SK-N-SH treated with all-trans-retinoic acid at 6 μM for 48 hours (cell line): ENCODE data around the gene PEAR1.

Experiments used
- ATAC-seq: fragments of 200-7000 bp; cut with Tn5 transposase; 3 replicates; pipeline ENCODE4 v1.9.1; 2020; ENCODE audit warnings: mild to moderate bottlenecking, moderate library complexity
- ARNTL ChIP-seq: fragments of 450-650 bp; formaldehyde crosslinking; IDR thresholded peaks from 2 replicates; pipeline ENCODE4 v1.5.0; 2020; ENCODE audit warnings: low read depth, mild to moderate bottlenecking, moderate library complexity, borderline replicate concordance
- ESRRG ChIP-seq: fragments of 250-450 bp; sonication (Bioruptor Pico); IDR thresholded peaks from 2 replicates; pipeline ENCODE4 v1.6.1; 2021; ENCODE audit warnings: mild to moderate bottlenecking
- GLIS3 ChIP-seq: fragments of 250-450 bp; sonication (Bioruptor Pico); IDR thresholded peaks from 2 replicates; pipeline ENCODE4 v1.5.0; 2020; ENCODE audit warnings: mild to moderate bottlenecking, moderate library complexity
- ISL1 ChIP-seq: fragments of 250-450 bp; sonication (Bioruptor Pico); IDR thresholded peaks from 2 replicates; pipeline ENCODE4 v2.1.2; 2022; ENCODE audit warnings: mild to moderate bottlenecking, moderate library complexity
- OSR1 ChIP-seq: fragments of 250-450 bp; sonication (Bioruptor Pico); IDR thresholded peaks from 2 replicates; pipeline ENCODE4 v1.8.0; 2022; ENCODE audit warnings: moderate library complexity, mild to moderate bottlenecking, inconsistent platforms
- PPARA ChIP-seq: fragments of 250-450 bp; sonication (Bioruptor Pico); IDR thresholded peaks from 2 replicates; pipeline ENCODE4 v1.5.0; 2020; ENCODE audit warnings: mild to moderate bottlenecking, borderline replicate concordance
- RARB ChIP-seq: fragments of 250-450 bp; sonication (Bioruptor Pico); IDR thresholded peaks from 2 replicates; pipeline ENCODE4 v1.8.0; 2021; ENCODE audit warnings: mild to moderate bottlenecking, moderate library complexity
- SNAI2 ChIP-seq: fragments of 250-450 bp; sonication (Bioruptor Pico); IDR thresholded peaks from 2 replicates; pipeline ENCODE4 v1.5.0; 2020; ENCODE audit warnings: mild to moderate bottlenecking, moderate library complexity
- TCF4 ChIP-seq: fragments of 250-450 bp; sonication (Bioruptor Pico); IDR thresholded peaks from 2 replicates; pipeline ENCODE4 v1.8.0; 2021; ENCODE audit warnings: mild to moderate bottlenecking, moderate library complexity, borderline replicate concordance
- TOX ChIP-seq: fragments of 250-450 bp; sonication (Bioruptor Pico); IDR thresholded peaks from 2 replicates; pipeline ENCODE4 v1.8.0; 2021; ENCODE audit warnings: mild to moderate bottlenecking, moderate library complexity, borderline replicate concordance
- ZC3H10 ChIP-seq: fragments of 250-450 bp; sonication (Bioruptor Pico); IDR thresholded peaks from 2 replicates; pipeline ENCODE4 v1.5.1; 2021; ENCODE audit warnings: mild to moderate bottlenecking, moderate library complexity
- ZFP3 ChIP-seq: fragments of 250-450 bp; sonication (Bioruptor Pico); IDR thresholded peaks from 2 replicates; pipeline ENCODE4 v1.5.0; 2020; ENCODE audit warnings: mild to moderate bottlenecking, moderate library complexity
- ZFP30 ChIP-seq: fragments of 450-650 bp; formaldehyde crosslinking; IDR thresholded peaks from 2 replicates; pipeline ENCODE4 v1.5.0; 2022; ENCODE audit warnings: mild to moderate bottlenecking, moderate library complexity
- ZNF565 ChIP-seq: fragments of 450-650 bp; formaldehyde crosslinking; conservative IDR thresholded peaks from 2 replicates; pipeline ENCODE4 v1.5.0; 2020; ENCODE audit warnings: low read depth, mild to moderate bottlenecking, moderate library complexity
- ZNF70 ChIP-seq: fragments of 450-650 bp; formaldehyde crosslinking; IDR thresholded peaks from 2 replicates; pipeline ENCODE4 v1.5.0; 2020; ENCODE audit warnings: mild to moderate bottlenecking, moderate library complexity
- ZNF8 ChIP-seq: fragments of 450-650 bp; formaldehyde crosslinking; IDR thresholded peaks from 2 replicates; pipeline ENCODE4 v1.5.0; 2020; ENCODE audit warnings: mild to moderate bottlenecking, moderate library complexity
- TF ChIP-seq, protein P1 (sequence below): fragments of 250-450 bp; sonication (Bioruptor Pico); IDR thresholded peaks from 2 replicates; pipeline ENCODE4 v1.5.0; 2020; ENCODE audit warnings: mild to moderate bottlenecking, moderate library complexity
- TF ChIP-seq, protein P2 (sequence below): fragments of 250-450 bp; sonication (Bioruptor Pico); IDR thresholded peaks from 2 replicates; pipeline ENCODE4 v1.5.1; 2020; ENCODE audit warnings: low read depth, mild to moderate bottlenecking, moderate library complexity
- TF ChIP-seq, protein P3 (sequence below): fragments of 250-450 bp; sonication (Bioruptor Pico); IDR thresholded peaks from 2 replicates; pipeline ENCODE4 v1.5.1; 2021; ENCODE audit warnings: mild to moderate bottlenecking, moderate library complexity
- TF ChIP-seq, protein P4 (sequence below): fragments of 250-450 bp; sonication (Bioruptor Pico); IDR thresholded peaks from 2 replicates; pipeline ENCODE4 v1.8.0; 2021; ENCODE audit warnings: low read depth, mild to moderate bottlenecking, moderate library complexity, borderline replicate concordance

Gene PEAR1

DNA sequence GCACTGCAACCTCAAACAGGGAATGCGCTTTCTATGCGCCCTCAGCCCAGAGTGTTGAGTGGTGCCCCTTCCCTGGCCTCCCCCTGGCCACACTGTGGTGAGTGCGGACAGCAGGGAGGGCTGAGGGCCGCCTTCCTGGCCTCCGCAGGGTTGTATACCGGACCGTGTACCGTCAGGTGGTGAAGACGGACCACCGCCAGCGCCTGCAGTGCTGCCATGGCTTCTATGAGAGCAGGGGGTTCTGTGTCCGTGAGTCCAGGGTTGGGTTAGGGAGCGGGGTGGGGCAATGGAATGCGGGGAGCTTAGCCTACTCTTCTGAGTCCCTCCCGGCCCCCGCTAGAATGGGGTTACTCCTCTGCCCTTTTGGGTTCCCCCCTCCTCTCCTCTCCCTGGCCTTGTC lies 11.7 kb downstream of the PEAR1 start (continued):
- TF ChIP-seq TOX (CRISPR knock-in tag) (no peak), ZFP30 (CRISPR knock-in tag) (no peak)
- TF ChIP-seq, protein P1, sequence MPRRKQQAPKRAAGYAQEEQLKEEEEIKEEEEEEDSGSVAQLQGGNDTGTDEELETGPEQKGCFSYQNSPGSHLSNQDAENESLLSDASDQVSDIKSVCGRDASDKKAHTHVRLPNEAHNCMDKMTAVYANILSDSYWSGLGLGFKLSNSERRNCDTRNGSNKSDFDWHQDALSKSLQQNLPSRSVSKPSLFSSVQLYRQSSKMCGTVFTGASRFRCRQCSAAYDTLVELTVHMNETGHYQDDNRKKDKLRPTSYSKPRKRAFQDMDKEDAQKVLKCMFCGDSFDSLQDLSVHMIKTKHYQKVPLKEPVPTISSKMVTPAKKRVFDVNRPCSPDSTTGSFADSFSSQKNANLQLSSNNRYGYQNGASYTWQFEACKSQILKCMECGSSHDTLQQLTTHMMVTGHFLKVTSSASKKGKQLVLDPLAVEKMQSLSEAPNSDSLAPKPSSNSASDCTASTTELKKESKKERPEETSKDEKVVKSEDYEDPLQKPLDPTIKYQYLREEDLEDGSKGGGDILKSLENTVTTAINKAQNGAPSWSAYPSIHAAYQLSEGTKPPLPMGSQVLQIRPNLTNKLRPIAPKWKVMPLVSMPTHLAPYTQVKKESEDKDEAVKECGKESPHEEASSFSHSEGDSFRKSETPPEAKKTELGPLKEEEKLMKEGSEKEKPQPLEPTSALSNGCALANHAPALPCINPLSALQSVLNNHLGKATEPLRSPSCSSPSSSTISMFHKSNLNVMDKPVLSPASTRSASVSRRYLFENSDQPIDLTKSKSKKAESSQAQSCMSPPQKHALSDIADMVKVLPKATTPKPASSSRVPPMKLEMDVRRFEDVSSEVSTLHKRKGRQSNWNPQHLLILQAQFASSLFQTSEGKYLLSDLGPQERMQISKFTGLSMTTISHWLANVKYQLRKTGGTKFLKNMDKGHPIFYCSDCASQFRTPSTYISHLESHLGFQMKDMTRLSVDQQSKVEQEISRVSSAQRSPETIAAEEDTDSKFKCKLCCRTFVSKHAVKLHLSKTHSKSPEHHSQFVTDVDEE (CRISPR knock-in tag): no peak

DNA sequence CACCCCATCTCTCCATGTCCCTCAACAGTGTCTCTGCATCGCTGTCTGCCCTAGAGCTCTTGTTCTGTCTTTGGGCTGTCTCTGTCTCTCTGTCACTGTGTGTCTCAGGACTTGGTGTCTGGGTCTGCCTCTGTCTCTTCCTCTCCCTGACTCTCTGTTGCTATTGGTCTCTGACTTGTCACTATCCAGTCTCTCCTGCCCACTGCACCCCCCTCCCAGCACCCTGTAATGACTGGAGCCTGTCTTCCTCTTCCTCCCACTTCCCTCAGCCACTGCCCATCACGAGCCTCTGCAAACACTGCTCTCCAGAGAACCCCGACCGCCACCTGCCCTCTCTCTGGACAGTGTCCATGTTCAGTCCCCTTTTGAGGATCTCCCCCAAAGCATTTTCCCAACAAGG lies 12.1 kb downstream of the PEAR1 start:
- no peak for ATAC-seq
- TF ChIP-seq ZNF8 (no peak), SNAI2 (CRISPR knock-in tag) (no peak), OSR1 (CRISPR knock-in tag) (no peak), ESRRG (CRISPR knock-in tag) (no peak), GLIS3 (CRISPR knock-in tag) (no peak), ZFP30 (CRISPR knock-in tag) (no peak), PPARA (CRISPR knock-in tag) (no peak), ZFP3 (CRISPR knock-in tag) (no peak), ZC3H10 (CRISPR knock-in tag) (no peak), ISL1 (CRISPR knock-in tag) (no peak), TOX (CRISPR knock-in tag) (no peak), ZNF565 (CRISPR knock-in tag) (no peak), ZNF70 (CRISPR knock-in tag) (no peak), ARNTL (no peak), TCF4 (no peak), RARB (CRISPR knock-in tag) (no peak)
- TF ChIP-seq, protein P2, sequence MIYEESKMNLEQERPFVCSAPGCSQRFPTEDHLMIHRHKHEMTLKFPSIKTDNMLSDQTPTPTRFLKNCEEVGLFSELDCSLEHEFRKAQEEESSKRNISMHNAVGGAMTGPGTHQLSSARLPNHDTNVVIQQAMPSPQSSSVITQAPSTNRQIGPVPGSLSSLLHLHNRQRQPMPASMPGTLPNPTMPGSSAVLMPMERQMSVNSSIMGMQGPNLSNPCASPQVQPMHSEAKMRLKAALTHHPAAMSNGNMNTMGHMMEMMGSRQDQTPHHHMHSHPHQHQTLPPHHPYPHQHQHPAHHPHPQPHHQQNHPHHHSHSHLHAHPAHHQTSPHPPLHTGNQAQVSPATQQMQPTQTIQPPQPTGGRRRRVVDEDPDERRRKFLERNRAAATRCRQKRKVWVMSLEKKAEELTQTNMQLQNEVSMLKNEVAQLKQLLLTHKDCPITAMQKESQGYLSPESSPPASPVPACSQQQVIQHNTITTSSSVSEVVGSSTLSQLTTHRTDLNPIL (CRISPR knock-in tag): no peak
- TF ChIP-seq, protein P3, sequence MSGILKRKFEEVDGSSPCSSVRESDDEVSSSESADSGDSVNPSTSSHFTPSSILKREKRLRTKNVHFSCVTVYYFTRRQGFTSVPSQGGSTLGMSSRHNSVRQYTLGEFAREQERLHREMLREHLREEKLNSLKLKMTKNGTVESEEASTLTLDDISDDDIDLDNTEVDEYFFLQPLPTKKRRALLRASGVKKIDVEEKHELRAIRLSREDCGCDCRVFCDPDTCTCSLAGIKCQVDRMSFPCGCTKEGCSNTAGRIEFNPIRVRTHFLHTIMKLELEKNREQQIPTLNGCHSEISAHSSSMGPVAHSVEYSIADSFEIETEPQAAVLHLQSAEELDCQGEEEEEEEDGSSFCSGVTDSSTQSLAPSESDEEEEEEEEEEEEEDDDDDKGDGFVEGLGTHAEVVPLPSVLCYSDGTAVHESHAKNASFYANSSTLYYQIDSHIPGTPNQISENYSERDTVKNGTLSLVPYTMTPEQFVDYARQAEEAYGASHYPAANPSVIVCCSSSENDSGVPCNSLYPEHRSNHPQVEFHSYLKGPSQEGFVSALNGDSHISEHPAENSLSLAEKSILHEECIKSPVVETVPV (CRISPR knock-in tag): no peak
- TF ChIP-seq, protein P4, sequence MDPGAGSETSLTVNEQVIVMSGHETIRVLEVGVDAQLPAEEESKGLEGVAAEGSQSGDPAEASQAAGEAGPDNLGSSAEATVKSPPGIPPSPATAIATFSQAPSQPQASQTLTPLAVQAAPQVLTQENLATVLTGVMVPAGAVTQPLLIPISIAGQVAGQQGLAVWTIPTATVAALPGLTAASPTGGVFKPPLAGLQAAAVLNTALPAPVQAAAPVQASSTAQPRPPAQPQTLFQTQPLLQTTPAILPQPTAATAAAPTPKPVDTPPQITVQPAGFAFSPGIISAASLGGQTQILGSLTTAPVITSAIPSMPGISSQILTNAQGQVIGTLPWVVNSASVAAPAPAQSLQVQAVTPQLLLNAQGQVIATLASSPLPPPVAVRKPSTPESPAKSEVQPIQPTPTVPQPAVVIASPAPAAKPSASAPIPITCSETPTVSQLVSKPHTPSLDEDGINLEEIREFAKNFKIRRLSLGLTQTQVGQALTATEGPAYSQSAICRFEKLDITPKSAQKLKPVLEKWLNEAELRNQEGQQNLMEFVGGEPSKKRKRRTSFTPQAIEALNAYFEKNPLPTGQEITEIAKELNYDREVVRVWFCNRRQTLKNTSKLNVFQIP (CRISPR knock-in tag): no peak

DNA sequence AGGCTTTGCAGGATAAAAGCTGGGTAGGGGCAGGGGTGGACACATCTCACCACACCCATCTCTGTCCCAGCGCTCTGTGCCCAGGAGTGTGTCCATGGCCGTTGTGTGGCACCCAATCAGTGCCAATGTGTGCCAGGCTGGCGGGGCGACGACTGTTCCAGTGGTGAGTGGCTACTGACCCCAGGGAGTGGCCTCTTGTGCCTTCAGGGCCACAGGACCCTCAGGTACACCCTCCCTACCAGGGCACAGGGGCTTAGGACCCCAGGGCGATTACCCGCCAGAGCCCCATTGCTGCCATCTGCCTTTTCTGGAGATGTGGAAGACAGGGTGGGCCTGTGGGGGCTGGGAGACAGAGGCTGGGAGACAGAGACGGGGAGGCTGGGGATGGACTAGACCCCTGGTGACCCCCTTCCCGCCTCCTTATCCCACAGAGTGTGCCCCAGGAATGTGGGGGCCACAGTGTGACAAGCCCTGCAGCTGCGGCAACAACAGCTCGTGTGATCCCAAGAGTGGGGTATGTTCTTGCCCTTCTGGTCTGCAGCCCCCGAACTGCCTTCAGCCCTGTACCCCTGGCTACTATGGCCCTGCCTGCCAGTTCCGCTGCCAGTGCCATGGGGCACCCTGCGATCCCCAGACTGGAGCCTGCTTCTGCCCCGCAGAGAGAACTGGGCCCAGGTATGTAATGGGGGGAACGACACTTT lies 12.8 kb downstream of the PEAR1 start:
- ATAC-seq: no peak
- TF ChIP-seq, protein P2 (CRISPR knock-in tag): no peak
- TF ChIP-seq ISL1 (CRISPR knock-in tag): no peak

DNA sequence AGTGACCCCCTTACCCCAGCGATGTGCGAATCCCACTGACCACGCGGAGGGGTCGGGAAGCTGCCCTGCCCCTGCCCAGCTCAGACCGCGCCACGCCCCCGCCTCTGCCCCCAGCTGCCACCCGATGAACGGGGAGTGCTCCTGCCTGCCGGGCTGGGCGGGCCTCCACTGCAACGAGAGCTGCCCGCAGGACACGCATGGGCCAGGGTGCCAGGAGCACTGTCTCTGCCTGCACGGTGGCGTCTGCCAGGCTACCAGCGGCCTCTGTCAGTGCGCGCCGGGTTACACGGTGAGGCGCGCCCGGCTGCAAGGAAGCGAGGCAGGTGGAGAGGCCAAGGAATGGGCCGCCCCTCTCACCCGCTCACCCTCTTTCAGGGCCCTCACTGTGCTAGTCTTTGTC lies 15.0 kb downstream of the PEAR1 start:
- no peak for ATAC-seq
- no peak for TF ChIP-seq ZFP3 (CRISPR knock-in tag)
- TF ChIP-seq ZNF70 (CRISPR knock-in tag): no peak
- TF ChIP-seq GLIS3 (CRISPR knock-in tag): no peak
- TF ChIP-seq RARB (CRISPR knock-in tag): no peak
- no peak for TF ChIP-seq ARNTL
- TF ChIP-seq ZNF8: no peak
- no peak for TF ChIP-seq OSR1 (CRISPR knock-in tag)
- TF ChIP-seq SNAI2 (CRISPR knock-in tag): no peak
- TF ChIP-seq, protein P2 (CRISPR knock-in tag): no peak
- TF ChIP-seq ZFP30 (CRISPR knock-in tag): no peak
- TF ChIP-seq, protein P4 (CRISPR knock-in tag): no peak
- no peak for TF ChIP-seq PPARA (CRISPR knock-in tag)
- TF ChIP-seq ZNF565 (CRISPR knock-in tag): no peak
